ENCODE measurements around the gene FAM98B. TPM values are rescaled to one million over a fixed set of nuclear protein-coding genes. Genes with fewer than 3 reads are reported as not detected.

Gene FAM98B
- total and polyA plus RNA-seq, 2 of the 13 experiments (the other 11 are each of a cell fraction or from before 2014, with no cell fraction given) = 3.7 to 4.7 TPM

- TF ChIP-seq HNF1A (IDR thresholded peaks at IDR 0.05; ENCODE audit: low read depth) (no peak), HNF1A (CRISPR knock-in tag; IDR thresholded peaks at IDR 0.05; ENCODE audit: borderline replicate concordance) (no peak), BHLHE40 (IDR thresholded peaks at IDR 0.05; ENCODE audit: low read length) (no peak), JDP2 (CRISPR knock-in tag; IDR thresholded peaks at IDR 0.05; ENCODE audit: borderline replicate concordance) (no peak), ZSCAN30 (CRISPR knock-in tag; IDR thresholded peaks at IDR 0.05) (no peak), ZNF607 (CRISPR knock-in tag; IDR thresholded peaks at IDR 0.05; ENCODE audit: borderline replicate concordance) (no peak), ZSCAN9 (CRISPR knock-in tag; IDR thresholded peaks at IDR 0.05; ENCODE audit: borderline replicate concordance) (no peak), ZGPAT (CRISPR knock-in tag; IDR thresholded peaks at IDR 0.05) (no peak), PHB2 (IDR thresholded peaks at IDR 0.05; ENCODE audit: partially characterized antibody) (no peak)
- TF ChIP-seq, protein P1, sequence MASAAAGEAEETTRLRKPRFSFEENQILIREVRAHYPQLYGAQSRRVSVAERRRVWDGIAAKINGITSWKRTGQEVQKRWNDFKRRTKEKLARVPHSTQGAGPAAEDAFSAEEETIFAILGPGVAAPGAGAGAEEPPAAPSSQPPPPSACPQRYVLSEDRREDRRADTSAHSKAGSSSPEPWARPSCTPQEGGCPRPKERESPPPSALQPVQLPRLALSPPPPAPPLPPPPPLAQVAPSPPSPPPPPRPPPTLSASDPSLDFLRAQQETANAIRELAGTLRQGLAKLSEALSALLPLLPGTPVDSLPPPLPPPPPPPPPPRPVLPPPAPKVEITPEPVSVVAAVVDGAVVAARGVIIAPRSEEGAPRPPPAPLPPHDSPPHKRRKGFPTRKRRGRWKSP (CRISPR knock-in tag; IDR thresholded peaks at IDR 0.05) = no peak
- TF ChIP-seq, protein P2, sequence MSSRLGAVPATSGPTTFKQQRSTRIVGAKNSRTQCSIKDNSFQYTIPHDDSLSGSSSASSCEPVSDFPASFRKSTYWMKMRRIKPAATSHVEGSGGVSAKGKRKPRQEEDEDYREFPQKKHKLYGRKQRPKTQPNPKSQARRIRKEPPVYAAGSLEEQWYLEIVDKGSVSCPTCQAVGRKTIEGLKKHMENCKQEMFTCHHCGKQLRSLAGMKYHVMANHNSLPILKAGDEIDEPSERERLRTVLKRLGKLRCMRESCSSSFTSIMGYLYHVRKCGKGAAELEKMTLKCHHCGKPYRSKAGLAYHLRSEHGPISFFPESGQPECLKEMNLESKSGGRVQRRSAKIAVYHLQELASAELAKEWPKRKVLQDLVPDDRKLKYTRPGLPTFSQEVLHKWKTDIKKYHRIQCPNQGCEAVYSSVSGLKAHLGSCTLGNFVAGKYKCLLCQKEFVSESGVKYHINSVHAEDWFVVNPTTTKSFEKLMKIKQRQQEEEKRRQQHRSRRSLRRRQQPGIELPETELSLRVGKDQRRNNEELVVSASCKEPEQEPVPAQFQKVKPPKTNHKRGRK (CRISPR knock-in tag; IDR thresholded peaks at IDR 0.05) = no peak
- TF ChIP-seq, protein P3, sequence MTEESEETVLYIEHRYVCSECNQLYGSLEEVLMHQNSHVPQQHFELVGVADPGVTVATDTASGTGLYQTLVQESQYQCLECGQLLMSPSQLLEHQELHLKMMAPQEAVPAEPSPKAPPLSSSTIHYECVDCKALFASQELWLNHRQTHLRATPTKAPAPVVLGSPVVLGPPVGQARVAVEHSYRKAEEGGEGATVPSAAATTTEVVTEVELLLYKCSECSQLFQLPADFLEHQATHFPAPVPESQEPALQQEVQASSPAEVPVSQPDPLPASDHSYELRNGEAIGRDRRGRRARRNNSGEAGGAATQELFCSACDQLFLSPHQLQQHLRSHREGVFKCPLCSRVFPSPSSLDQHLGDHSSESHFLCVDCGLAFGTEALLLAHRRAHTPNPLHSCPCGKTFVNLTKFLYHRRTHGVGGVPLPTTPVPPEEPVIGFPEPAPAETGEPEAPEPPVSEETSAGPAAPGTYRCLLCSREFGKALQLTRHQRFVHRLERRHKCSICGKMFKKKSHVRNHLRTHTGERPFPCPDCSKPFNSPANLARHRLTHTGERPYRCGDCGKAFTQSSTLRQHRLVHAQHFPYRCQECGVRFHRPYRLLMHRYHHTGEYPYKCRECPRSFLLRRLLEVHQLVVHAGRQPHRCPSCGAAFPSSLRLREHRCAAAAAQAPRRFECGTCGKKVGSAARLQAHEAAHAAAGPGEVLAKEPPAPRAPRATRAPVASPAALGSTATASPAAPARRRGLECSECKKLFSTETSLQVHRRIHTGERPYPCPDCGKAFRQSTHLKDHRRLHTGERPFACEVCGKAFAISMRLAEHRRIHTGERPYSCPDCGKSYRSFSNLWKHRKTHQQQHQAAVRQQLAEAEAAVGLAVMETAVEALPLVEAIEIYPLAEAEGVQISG (CRISPR knock-in tag; IDR thresholded peaks at IDR 0.05) = no peak
- TF ChIP-seq, protein P4, sequence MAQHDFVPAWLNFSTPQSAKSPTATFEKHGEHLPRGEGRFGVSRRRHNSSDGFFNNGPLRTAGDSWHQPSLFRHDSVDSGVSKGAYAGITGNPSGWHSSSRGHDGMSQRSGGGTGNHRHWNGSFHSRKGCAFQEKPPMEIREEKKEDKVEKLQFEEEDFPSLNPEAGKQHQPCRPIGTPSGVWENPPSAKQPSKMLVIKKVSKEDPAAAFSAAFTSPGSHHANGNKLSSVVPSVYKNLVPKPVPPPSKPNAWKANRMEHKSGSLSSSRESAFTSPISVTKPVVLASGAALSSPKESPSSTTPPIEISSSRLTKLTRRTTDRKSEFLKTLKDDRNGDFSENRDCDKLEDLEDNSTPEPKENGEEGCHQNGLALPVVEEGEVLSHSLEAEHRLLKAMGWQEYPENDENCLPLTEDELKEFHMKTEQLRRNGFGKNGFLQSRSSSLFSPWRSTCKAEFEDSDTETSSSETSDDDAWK (CRISPR knock-in tag; IDR thresholded peaks at IDR 0.05) = no peak
These were observed 32.7 kb upstream of the FAM98B start (continued) for GRCh38 chr15:38421069-38421690.
